HCT116 (cell line): ENCODE results near the gene LZTR1. TPM values are rescaled to one million over a fixed set of nuclear protein-coding genes. Genes with fewer than 3 reads are reported as not detected.

Source experiments
- ATAC-seq: fragments of 200-7000 bp; cut with Tn5 transposase; 2 replicates; pipeline ENCODE4 v1.9.1; 2020; ENCODE audit warnings: mild to moderate bottlenecking, moderate library complexity
- BruUV-seq: library from RNA; stranded (reverse); fragments of 400-500 nt; replicated peaks from 2 replicates; lab custom pipeline; 2021; lab: Mats Ljungman, UMichigan
- CTCF ChIA-PET: fragments of 300-600 bp; sonication (Branson Sonifier 250); formaldehyde crosslinking; loops from one replicate; lab custom pipeline; 2021; ENCODE audit warnings: antibody characterized with exemption; lab: Charles Lee
- POLR2A ChIA-PET: fragments of 300-600, 350-600 bp; sonication (Branson Sonifier 250); formaldehyde crosslinking; loops from one replicate; lab custom pipeline; 2021; ENCODE audit warnings: antibody characterized with exemption; lab: Charles Lee
- RAD21 ChIA-PET, 2 experiments: fragments of 300-600 bp; sonication (Branson Sonifier 250); formaldehyde crosslinking; loops; one replicate each; lab custom pipeline; 2023; ENCODE audit warnings: low total read pairs in 2 of 2; ENCODE audit not compliant: uncharacterized antibody in 2 of 2, unreplicated experiment in 2 of 2, low non-redundant PET in 1 of 2; lab: Charles Lee
- DNase-seq: peaks from one replicate; pipeline ENCODE4 v3.0.0-alpha.2; 2010; ENCODE audit warnings: low read depth, low spot score
- H2AFZ ChIP-seq: fragments of 200-600 bp; shearing (Covaris generic), sonication (generic); 2 replicates; pipeline ENCODE4 v1.6.1; 2017; ENCODE audit warnings: low read depth, mixed run types, mixed read lengths, antibody characterized with exemption, low read length; ENCODE audit not compliant: poor library complexity, severe bottlenecking
- H3K27ac ChIP-seq: 2 replicates; pipeline ENCODE4 v1.5.1; 2012; ENCODE audit warnings: low read depth, low read length
- H3K27me3 ChIP-seq: fragments of 200-600 bp; sonication (generic); 2 replicates; pipeline ENCODE4 v1.6.1; 2016; ENCODE audit warnings: mixed run types, low read length, mixed read lengths; ENCODE audit not compliant: insufficient read depth
- H3K36me3 ChIP-seq, 2 experiments: fragments of 200-500 bp in 1 of 2; fragments of 200-600 bp in 1 of 2; sonication (Bioruptor generic) in 1 of 2; sonication (generic) in 1 of 2; 2 replicates each; pipeline versions ENCODE4 v1.5.1 to v1.6.1; 2014 to 2016; ENCODE audit warnings: low read length in 2 of 2, inconsistent platforms in 1 of 2, mixed read lengths in 1 of 2, mixed run types in 1 of 2; ENCODE audit not compliant: insufficient read depth in 2 of 2, control insufficient read depth in 1 of 2
- H3K4me1 ChIP-seq, 2 experiments: fragments of 200-600 bp in 1 of 2; sonication (generic) in 1 of 2; 2 replicates each; pipeline versions ENCODE4 v1.5.1 to v1.6.1; 2012 to 2017; ENCODE audit warnings: low read length in 2 of 2, inconsistent platforms in 1 of 2, mild to moderate bottlenecking in 1 of 2, mixed read lengths in 1 of 2, mixed run types in 1 of 2, moderate library complexity in 1 of 2; ENCODE audit not compliant: insufficient read depth in 2 of 2, control insufficient read depth in 1 of 2
- H3K4me2 ChIP-seq: fragments of 200-600 bp; sonication (generic); 2 replicates; pipeline ENCODE4 v1.6.1; 2017; ENCODE audit warnings: mixed run types, low read length, mixed read lengths
- H3K4me3 ChIP-seq, 2 experiments: fragments of 200-600 bp in 1 of 2; sonication (generic) in 1 of 2; replicated peaks in 1 of 2; 2 replicates each; pipeline ENCODE4 v1.5.1; 2011 to 2016; ENCODE audit warnings: low read length in 2 of 2, control low read depth in 1 of 2, low read depth in 1 of 2, mild to moderate bottlenecking in 1 of 2, mixed read lengths in 1 of 2, mixed run types in 1 of 2
- H3K79me2 ChIP-seq: fragments of 200-600 bp; sonication (generic); 2 replicates; pipeline ENCODE4 v1.6.1; 2017; ENCODE audit warnings: mild to moderate bottlenecking, mixed run types, low read length, moderate library complexity, mixed read lengths; ENCODE audit not compliant: insufficient read depth
- H3K9ac ChIP-seq: fragments of 200-600 bp; sonication (generic); 2 replicates; pipeline ENCODE4 v1.6.1; 2016; ENCODE audit warnings: low read length, mixed read lengths
- H3K9me2 ChIP-seq: fragments of 200-600 bp; sonication (generic), shearing (Covaris generic); 2 replicates; pipeline ENCODE4 v1.6.1; 2017; ENCODE audit warnings: mixed run types, mild to moderate bottlenecking, moderate library complexity; ENCODE audit not compliant: insufficient read depth
- H3K9me3 ChIP-seq, 2 experiments: fragments of 200-500 bp in 1 of 2; fragments of 200-600 bp in 1 of 2; sonication (Bioruptor generic) in 1 of 2; sonication (generic) in 1 of 2; 2 replicates each; pipeline ENCODE4 v1.6.1; 2014 to 2017; ENCODE audit warnings: low read length in 2 of 2, mixed read lengths in 2 of 2, inconsistent platforms in 1 of 2, low read depth in 1 of 2, mild to moderate bottlenecking in 1 of 2, mixed run types in 1 of 2, moderate library complexity in 1 of 2; ENCODE audit not compliant: control insufficient read depth in 1 of 2, insufficient read depth in 1 of 2
- H4K20me1 ChIP-seq: fragments of 200-600 bp; sonication (generic), shearing (Covaris generic); 2 replicates; pipeline ENCODE4 v1.6.1; 2017; ENCODE audit warnings: mixed run types, mild to moderate bottlenecking, moderate library complexity; ENCODE audit not compliant: insufficient read depth
- CBX3 ChIP-seq: IDR thresholded peaks from 2 replicates; pipeline ENCODE4 v1.6.1; 2012; ENCODE audit warnings: low read depth
- CEBPB ChIP-seq: IDR thresholded peaks from 2 replicates; pipeline ENCODE4 v1.6.1; 2012; ENCODE audit warnings: low read depth
- CTCF ChIP-seq, 3 experiments: fragments of 200-600 bp in 1 of 3; sonication (generic) in 1 of 3; IDR thresholded peaks in 2 of 3; conservative IDR thresholded peaks in 1 of 3; 2 replicates each; pipeline ENCODE4 v1.5.1; 2012 to 2017; ENCODE audit warnings: low read depth in 2 of 3, low read length in 2 of 3, antibody characterized with exemption in 1 of 3, borderline replicate concordance in 1 of 3, control low read depth in 1 of 3, mild to moderate bottlenecking in 1 of 3, mixed read lengths in 1 of 3, mixed run types in 1 of 3, moderate library complexity in 1 of 3; ENCODE audit not compliant: insufficient read depth in 1 of 3
- EZH2 ChIP-seq: fragments of 200-600 bp; sonication (generic); IDR thresholded peaks from 2 replicates; pipeline ENCODE4 v1.6.1; 2017; ENCODE audit warnings: antibody characterized with exemption, mixed run types
- EZH2phosphoT487 ChIP-seq: fragments of 200-600 bp; IDR thresholded peaks from 2 replicates; pipeline ENCODE4 v1.6.1; 2018; ENCODE audit warnings: antibody characterized with exemption, borderline replicate concordance
- FOSL1 ChIP-seq: IDR thresholded peaks from 2 replicates; pipeline ENCODE4 v1.6.1; 2012; ENCODE audit warnings: low read depth
- JUND ChIP-seq: IDR thresholded peaks from 2 replicates; pipeline ENCODE4 v1.6.1; 2012
- MAX ChIP-seq: IDR thresholded peaks from 2 replicates; pipeline ENCODE4 v1.6.1; 2012
- RAD21 ChIP-seq: IDR thresholded peaks from 2 replicates; pipeline ENCODE4 v1.6.1; 2012; ENCODE audit warnings: low read depth, mild to moderate bottlenecking
- SP1 ChIP-seq: IDR thresholded peaks from 2 replicates; pipeline ENCODE4 v1.6.1; 2012; ENCODE audit warnings: low read depth
- TCF7L2 ChIP-seq: IDR thresholded peaks from 2 replicates; pipeline ENCODE4 v1.7.0; 2011; ENCODE audit warnings: borderline replicate concordance, inconsistent platforms; ENCODE audit not compliant: insufficient read depth, insufficient read length; ENCODE audit errors: extremely low read depth
- YY1 ChIP-seq: IDR thresholded peaks from 2 replicates; pipeline ENCODE4 v1.6.1; 2011; ENCODE audit warnings: low read length, low read depth, moderate library complexity, mild to moderate bottlenecking; ENCODE audit not compliant: insufficient replicate concordance; ENCODE audit errors: extremely low read depth
- intact Hi-C: fragments of 100-400 bp; cut with micrococcal nuclease; formaldehyde crosslinking; loops from 2 replicates; pipeline ENCODE4 v1.10.0; 2022
- total RNA-seq: library from RNA; stranded (reverse); gene quantifications from one replicate; pipeline ENCODE4 v1.2.1, GENCODE V29; 2021; ENCODE audit not compliant: unreplicated experiment

The LZTR1 gene
- total RNA-seq, 1 experiment from 2014 or later: 56.5 TPM

GRCh38 chr22:21010426-21011113 lies 28.5 kb downstream of the LZTR1 start:
- Histone ChIP-seq H3K4me1 (peaks cover 15 to 20% of the 10 kb centered on the region in 2 experiments), H3K4me2 (no peak overlapping the region), H3K27ac (no peak overlapping the region), H3K9me2 (no peaks in the 10 kb centered on the region), H2AFZ (no peak overlapping the region), H3K27me3 (no peaks in the 10 kb centered on the region), H3K4me3 (no peak overlapping the region), H3K79me2 (no peaks in the 10 kb centered on the region), H4K20me1 (no peaks in the 10 kb centered on the region), H3K9me3 (no peaks in the 10 kb centered on the region), H3K36me3 (no peaks in the 10 kb centered on the region)
- no peak for ATAC-seq
- DNase-seq: no peak
- CTCF ChIA-PET: no interaction called here
- POLR2A ChIA-PET: no interaction called here
- BruUV-seq: no TSS peak
- RAD21 ChIA-PET: no interaction called here
- no peak for TF ChIP-seq EZH2phosphoT487
- TF ChIP-seq JUND: no peak
- no peak for TF ChIP-seq RAD21
- no peak for TF ChIP-seq MAX
- no peak for TF ChIP-seq CEBPB
- TF ChIP-seq SP1: no peak
- no peak for TF ChIP-seq CBX3
- no peak for TF ChIP-seq FOSL1
- TF ChIP-seq, all 23 proteins: peak for 0
- H3K9ac ChIP-seq: no peak overlapping the region
- intact Hi-C loops: no loop called here

DNA sequence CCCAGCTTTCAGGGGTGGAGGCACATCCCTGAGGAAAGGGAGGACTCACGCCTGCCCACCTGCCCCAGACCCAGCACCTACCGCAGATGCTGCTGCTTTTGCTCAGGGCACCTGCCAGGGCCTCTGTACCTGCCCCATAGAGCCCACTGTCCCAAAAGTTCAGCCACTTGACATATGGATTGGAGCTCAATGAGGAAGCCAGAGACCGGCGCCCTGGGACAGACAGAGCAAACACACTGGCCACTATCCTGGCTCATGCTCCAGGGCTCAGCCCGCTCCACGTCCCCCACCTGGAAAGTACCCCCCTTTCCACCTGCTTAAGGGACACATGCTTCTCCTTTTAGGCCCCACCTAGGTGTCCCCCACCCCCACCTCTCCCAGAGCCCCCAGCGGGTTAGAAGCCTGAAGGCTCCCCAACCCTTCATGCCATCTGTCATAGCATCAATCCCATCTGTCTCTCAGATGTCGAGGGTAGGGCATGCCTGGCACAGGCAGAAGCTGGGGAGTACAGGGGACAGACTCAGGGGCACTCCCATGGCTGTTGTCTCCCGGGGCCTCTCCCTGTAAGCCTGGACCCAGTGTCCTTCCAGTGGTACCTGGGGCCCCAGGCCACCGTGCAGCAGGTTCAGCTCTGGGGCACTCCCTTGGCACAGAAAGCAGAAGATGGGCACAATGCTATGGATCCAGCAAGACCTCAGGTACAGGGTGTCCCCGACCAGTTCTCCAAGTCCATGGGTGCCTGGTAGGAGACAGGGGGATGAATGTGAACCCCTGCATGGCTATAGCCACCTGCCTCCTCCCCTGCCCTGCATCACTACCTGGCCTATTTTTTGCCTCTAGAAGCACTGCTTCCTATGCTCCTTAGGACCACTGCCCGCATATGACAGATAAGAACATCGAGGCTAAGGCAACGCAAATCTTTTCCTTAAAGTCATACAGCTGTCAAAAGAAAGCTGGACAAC lies 30.6 kb downstream of the LZTR1 start:
- DNase-seq (no peak), ATAC-seq (no peak)
- Histone ChIP-seq H4K20me1 (no peaks in the 10 kb centered on the region), H3K79me2 (no peaks in the 10 kb centered on the region), H3K4me3 (no peak overlapping the region), H3K4me2 (peak overlapping the region; percentile 82; the same call in 1 of the 2 replicates), H3K9me3 (no peaks in the 10 kb centered on the region), H3K27ac (no peak overlapping the region), H3K27me3 (no peaks in the 10 kb centered on the region), H3K9me2 (no peaks in the 10 kb centered on the region), H3K9ac (no peak overlapping the region), H3K36me3 (no peaks in the 10 kb centered on the region), H3K4me1 (peaks cover 15 to 20% of the 10 kb centered on the region in 2 experiments), H2AFZ (no peak overlapping the region)
- ChIA-PET POLR2A (no interaction called here), CTCF (no interaction called here), RAD21 (no interaction called here)
- no peak for TF ChIP-seq FOSL1
- TF ChIP-seq TCF7L2: no peak
- TF ChIP-seq CEBPB: no peak
- TF ChIP-seq CTCF (IDR thresholded peaks at IDR 0.05 in 2 of 3, conservative IDR thresholded peaks at IDR 0.05 in 1 of 3; ENCODE audit: borderline replicate concordance in 1 of 3, insufficient read depth in 1 of 3, low read depth in 2 of 3, low read length in 2 of 3): no peak
- no peak for TF ChIP-seq EZH2
- no peak for TF ChIP-seq SP1
- TF ChIP-seq YY1: no peak
- intact Hi-C loops: no loop called here
- BruUV-seq: no TSS peak
